Stimulated activated CD4-positive, alpha-beta T cell treated with anti-CD3 and anti-CD28 coated beads, TNF-alpha, amount 100 ng/mL, for 1 hour (primary cell): ENCODE measurements around the gene CPNE9.

ENCODE experiments used
- DNase-seq, 3 donors: peaks; one replicate each; pipeline ENCODE4 v3.0.0-alpha.2; 2020; ENCODE audit warnings: low read depth in 3 of 3, low spot score in 1 of 3

Gene CPNE9

DNA sequence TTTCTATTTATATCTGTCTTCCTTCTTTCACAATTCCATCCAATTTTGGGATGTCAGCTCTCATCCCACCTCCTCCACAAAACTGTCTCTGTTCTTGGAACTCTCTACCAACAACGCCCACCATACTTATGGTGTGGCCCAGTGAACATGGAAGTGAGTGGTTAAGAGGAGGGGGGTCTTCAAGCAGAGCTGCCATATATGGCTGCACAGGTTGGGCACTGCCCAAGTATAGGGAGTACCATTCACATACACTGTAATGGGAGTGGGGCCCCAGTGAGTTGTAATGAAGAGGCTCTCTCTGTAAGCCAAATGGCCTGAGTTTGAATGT is 74.0 kb downstream of the CPNE9 start:
- no peak for DNase-seq

DNA sequence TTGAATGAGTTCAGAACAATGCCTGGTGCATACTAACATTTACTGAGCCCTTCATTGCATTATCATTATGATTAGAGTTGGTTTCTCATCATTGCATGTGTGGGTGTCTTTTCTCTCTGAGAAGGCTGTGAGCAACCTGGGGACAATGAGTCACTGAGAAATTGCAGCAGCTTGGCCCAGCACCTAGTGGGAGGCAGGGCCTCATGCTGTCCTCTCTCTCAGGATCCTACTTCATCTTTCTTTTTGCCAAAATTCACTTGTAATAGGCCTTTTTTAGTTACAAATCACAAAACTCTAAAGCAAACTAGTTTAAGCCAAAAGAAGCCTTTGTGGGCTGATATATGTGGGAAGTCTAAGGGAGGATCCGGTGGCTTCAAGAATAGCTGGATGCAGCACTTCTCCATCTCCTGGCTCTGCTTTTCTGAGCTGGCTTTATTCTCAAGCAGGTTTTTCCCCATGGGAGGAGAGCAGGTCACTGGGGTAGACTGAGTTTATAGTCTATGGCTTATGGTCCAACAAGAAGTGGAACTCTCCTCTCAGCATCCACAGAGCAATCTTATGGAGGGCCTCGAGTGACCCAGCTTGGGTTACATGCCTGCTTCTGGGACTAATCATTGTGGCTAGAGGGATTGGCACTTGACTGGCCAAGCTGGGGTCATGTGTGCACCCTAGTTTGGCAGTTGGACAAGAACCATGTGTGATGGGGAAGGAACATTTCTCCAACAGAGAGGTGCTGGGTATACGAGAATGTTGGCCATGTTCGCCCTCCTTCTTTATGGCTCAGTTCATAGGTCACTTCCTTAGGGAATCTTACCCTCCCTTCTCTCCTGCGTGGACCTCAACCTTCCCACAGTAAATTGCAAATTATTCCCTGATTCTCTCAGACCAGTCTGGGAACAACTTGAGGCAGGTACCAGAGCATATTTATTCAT is 74.8 kb downstream of the CPNE9 start:
- no peak for DNase-seq

DNA sequence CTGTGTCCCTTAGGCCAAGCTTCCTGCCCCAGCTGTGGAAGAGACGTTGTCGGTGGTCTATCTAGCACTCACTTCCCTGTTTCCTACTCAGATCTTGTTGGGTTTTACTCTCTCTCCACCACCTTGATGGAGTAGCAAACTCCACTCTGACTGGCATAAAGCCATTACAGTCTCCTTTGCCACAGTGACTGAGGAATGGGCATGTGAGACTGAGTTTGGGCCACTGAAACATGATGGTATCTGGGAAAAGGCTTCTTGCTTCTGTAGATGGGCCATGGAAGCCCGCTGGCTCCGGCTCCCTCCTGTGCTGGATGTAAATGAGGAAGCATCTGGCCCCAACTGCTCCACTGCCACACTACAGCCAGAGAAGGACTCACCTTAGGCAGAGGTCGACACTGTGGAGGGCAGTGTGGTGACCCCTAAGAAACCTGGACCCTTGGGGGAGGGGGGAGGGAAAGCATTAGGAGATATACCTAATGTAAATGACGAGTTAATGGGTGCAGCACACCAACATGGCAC is 75.5 kb downstream of the CPNE9 start:
- DNase-seq: no peak
